ENCODE results near the gene TSSK3. TPM values are rescaled to one million over a fixed set of nuclear protein-coding genes. Genes with fewer than 3 reads are reported as not detected.

The TSSK3 gene
- total RNA-seq, 2 experiments from 2014 or later, result 0.98 TPM; not detected in 1

GRCh38 chr1:32338637-32339145 lies 23.6 kb upstream of the TSSK3 start:
- CTCF ChIA-PET, result no interaction called here
- peaks cover 45% of the 10 kb centered on the region for H3K4me1 ChIP-seq (ENCODE audit: insufficient read depth, low read length)
- no peak overlapping the region for H3K27ac ChIP-seq (ENCODE audit: low read depth in 1 of 2, low read length in 2 of 2)
- TF ChIP-seq CTCF (IDR thresholded peaks at IDR 0.05), result no peak
- Mint-ChIP-seq H3K27me3 (no peaks in the 10 kb centered on the region), H3K27ac (no peak overlapping the region), H3K9me3 (no peaks in the 10 kb centered on the region), H3K4me3 (peak overlapping the region; percentile 61), H3K36me3 (ENCODE audit: low read depth) (peaks cover 11% of the 10 kb centered on the region), H3K4me1 (ENCODE audit: low read depth) (peaks cover 34% of the 10 kb centered on the region)
- intact Hi-C loops (cut with DNase I, micrococcal nuclease), result loop anchor here in 1 of 2 experiments (5.0 kb wide), 1 partner anchor 96 kb away; no protein-coding TSS in a partner anchor
- no peaks in the 10 kb centered on the region for H3K27me3 ChIP-seq (ENCODE audit: control insufficient read depth in 1 of 2, insufficient read depth in 2 of 2, low read length in 2 of 2)
- no peak overlapping the region for H3K4me3 ChIP-seq (ENCODE audit: low read length)
- DNase-seq, result no peak
- ATAC-seq (ENCODE audit: poor library complexity), result no peak
- peaks cover 4% of the 10 kb centered on the region for H3K36me3 ChIP-seq (ENCODE audit: insufficient read depth, low read length)
- H3K9me3 ChIP-seq (ENCODE audit: control insufficient read depth in 1 of 2, insufficient read depth in 1 of 2, low read length in 2 of 2), result no peaks in the 10 kb centered on the region
- POLR2A ChIA-PET, result no interaction called here

- H3K27me3 ChIP-seq (ENCODE audit: control insufficient read depth in 1 of 2, insufficient read depth in 2 of 2, low read length in 2 of 2), result no peaks in the 10 kb centered on the region
- intact Hi-C loops (cut with DNase I, micrococcal nuclease), result loop anchor here in 1 of 2 experiments (5.0 kb wide), 1 partner anchor 97 kb away; no protein-coding TSS in a partner anchor
- CTCF ChIA-PET, result no interaction called here
- H3K27ac Mint-ChIP-seq, result no peak overlapping the region
- H3K9me3 Mint-ChIP-seq, result no peaks in the 10 kb centered on the region
- H3K27me3 Mint-ChIP-seq, result no peaks in the 10 kb centered on the region
- POLR2A ChIA-PET, result no interaction called here
- no peak overlapping the region for H3K27ac ChIP-seq (ENCODE audit: low read depth in 1 of 2, low read length in 2 of 2)
- peaks cover 3% of the 10 kb centered on the region for H3K36me3 Mint-ChIP-seq (ENCODE audit: low read depth)
- ATAC-seq (ENCODE audit: poor library complexity) (no peak), DNase-seq (peak in 2 of 14 experiments; percentile 66 to 76)
- no peak for TF ChIP-seq CTCF (IDR thresholded peaks at IDR 0.05)
- H3K9me3 ChIP-seq (ENCODE audit: control insufficient read depth in 1 of 2, insufficient read depth in 1 of 2, low read length in 2 of 2), result no peaks in the 10 kb centered on the region
- H3K4me3 ChIP-seq (ENCODE audit: low read length), result no peak overlapping the region
- peaks cover 40% of the 10 kb centered on the region for H3K4me1 ChIP-seq (ENCODE audit: insufficient read depth, low read length)
- peaks cover 27% of the 10 kb centered on the region for H3K4me1 Mint-ChIP-seq (ENCODE audit: low read depth)
- H3K36me3 ChIP-seq (ENCODE audit: insufficient read depth, low read length), result no peaks in the 10 kb centered on the region
- H3K4me3 Mint-ChIP-seq, result no peak overlapping the region
Measured at GRCh38 chr1:32339363-32339978, 22.9 kb upstream of the TSSK3 start.

- Mint-ChIP-seq H3K4me3 (no peak overlapping the region), H3K27me3 (no peaks in the 10 kb centered on the region), H3K4me1 (ENCODE audit: low read depth) (peaks cover 35% of the 10 kb centered on the region), H3K27ac (no peak overlapping the region), H3K9me3 (no peaks in the 10 kb centered on the region), H3K36me3 (ENCODE audit: low read depth) (no peaks in the 10 kb centered on the region)
- H3K36me3 ChIP-seq (ENCODE audit: insufficient read depth, low read length), result no peaks in the 10 kb centered on the region
- peaks cover 48% of the 10 kb centered on the region for H3K4me1 ChIP-seq (ENCODE audit: insufficient read depth, low read length)
- ChIA-PET POLR2A (interaction anchor here (2.2 kb wide), 1 partner anchor 53 kb away, joined by 5 read pairs; the partner anchor contains the start of gene BSDC1), CTCF (no interaction called here)
- no peaks in the 10 kb centered on the region for H3K9me3 ChIP-seq (ENCODE audit: control insufficient read depth in 1 of 2, insufficient read depth in 1 of 2, low read length in 2 of 2)
- no peak overlapping the region for H3K27ac ChIP-seq (ENCODE audit: low read depth in 1 of 2, low read length in 2 of 2)
- no peaks in the 10 kb centered on the region for H3K27me3 ChIP-seq (ENCODE audit: control insufficient read depth in 1 of 2, insufficient read depth in 2 of 2, low read length in 2 of 2)
- H3K4me3 ChIP-seq (ENCODE audit: low read length), result no peak overlapping the region
- DNase-seq (no peak), ATAC-seq (ENCODE audit: poor library complexity) (no peak)
- intact Hi-C loops (cut with DNase I, micrococcal nuclease), result no loop called here
- TF ChIP-seq CTCF (IDR thresholded peaks at IDR 0.05), result no peak
Measured at GRCh38 chr1:32341186-32341757, 21.1 kb upstream of the TSSK3 start.
